H1 (cell line): ENCODE measurements around the gene CHRNG. TPM values are rescaled to one million over a fixed set of nuclear protein-coding genes. Genes with fewer than 3 reads are reported as not detected.
A peak's percentile ranks its signal among the peaks of the same experiment; 100 is the strongest.

Source experiments
- CTCF ChIA-PET: fragments of 300-600 bp; sonication (Branson Sonifier 250); formaldehyde crosslinking; loops from one replicate; lab custom pipeline; 2021; ENCODE audit not compliant: partially characterized antibody; lab: Charles Lee
- POLR2A ChIA-PET: fragments of 300-600 bp; sonication (Branson Sonifier 250); formaldehyde crosslinking; loops from one replicate; lab custom pipeline; 2021; ENCODE audit warnings: inconsistent platforms; ENCODE audit not compliant: partially characterized antibody; lab: Charles Lee
- DNase-seq, 2 experiments: peaks; one replicate each; pipeline versions ENCODE4 v3.0.0 to v3.0.0-alpha.2; 2010 to 2022; ENCODE audit warnings: low spot score in 2 of 2, low read depth in 1 of 2, mixed read lengths in 1 of 2
- FAIRE-seq: peaks from 2 replicates; lab custom pipeline; 2011; peaks lifted over from hg19 to GRCh38; lab: Jason Lieb, UNC
- H2AFZ ChIP-seq: 2 replicates; pipeline ENCODE4 v1.8.1; 2012; ENCODE audit warnings: low read length, inconsistent platforms
- H2AK5ac ChIP-seq: 2 replicates; pipeline ENCODE4 v1.6.1; 2013; ENCODE audit warnings: low read depth, low read length
- H2BK120ac ChIP-seq: replicated peaks from 2 replicates; pipeline ENCODE3; 2013; ENCODE audit warnings: low read depth, low read length, inconsistent platforms
- H2BK12ac ChIP-seq: 2 replicates; pipeline ENCODE4 v1.6.1; 2013; ENCODE audit warnings: low read depth, low read length
- H2BK15ac ChIP-seq: 2 replicates; pipeline ENCODE4 v1.6.1; 2013; ENCODE audit warnings: low read length
- H2BK20ac ChIP-seq: 2 replicates; pipeline ENCODE4 v1.6.1; 2013; ENCODE audit warnings: low read length
- H2BK5ac ChIP-seq: 2 replicates; pipeline ENCODE4 v1.6.1; 2013; ENCODE audit warnings: low read depth, low read length
- H3K14ac ChIP-seq: 2 replicates; pipeline ENCODE4 v1.6.1; 2013; ENCODE audit warnings: inconsistent platforms; ENCODE audit not compliant: insufficient read length
- H3K18ac ChIP-seq: 2 replicates; pipeline ENCODE4 v1.6.1; 2013; ENCODE audit warnings: low read length; ENCODE audit errors: extremely low read depth
- H3K23ac ChIP-seq: 2 replicates; pipeline ENCODE4 v1.6.1; 2013; ENCODE audit warnings: inconsistent platforms; ENCODE audit not compliant: insufficient read length
- H3K23me2 ChIP-seq: 2 replicates; pipeline ENCODE4 v1.6.1; 2013; ENCODE audit warnings: low read depth, low read length
- H3K27ac ChIP-seq: 2 replicates; pipeline ENCODE4 v1.6.1; 2011; ENCODE audit warnings: low read depth, low read length, inconsistent platforms
- H3K27me3 ChIP-seq, 4 experiments: replicated peaks in 1 of 4; 1 replicate in 1 of 4; 2 replicates in 3 of 4; pipeline versions ENCODE4 v1.6.1 to v1.8.1; 2011 to 2013; ENCODE audit warnings: low read length in 3 of 4, mild to moderate bottlenecking in 3 of 4, inconsistent platforms in 2 of 4, mixed read lengths in 2 of 4, moderate library complexity in 1 of 4; ENCODE audit not compliant: control insufficient read depth in 3 of 4, insufficient read depth in 3 of 4; ENCODE audit errors: extremely low read depth in 1 of 4
- H3K36me3 ChIP-seq, 4 experiments: 2 replicates each; pipeline versions ENCODE4 v1.6.1 to v1.8.1; 2011 to 2013; ENCODE audit warnings: mild to moderate bottlenecking in 4 of 4, low read length in 3 of 4, moderate library complexity in 2 of 4, control low read depth in 1 of 4, inconsistent platforms in 1 of 4; ENCODE audit not compliant: insufficient read depth in 4 of 4, control insufficient read depth in 2 of 4
- H3K4ac ChIP-seq: replicated peaks from 2 replicates; pipeline ENCODE3; 2013; ENCODE audit warnings: low read length, low read depth, mixed read lengths, inconsistent platforms; ENCODE audit not compliant: insufficient read length
- H3K4me1 ChIP-seq, 4 experiments: replicated peaks in 1 of 4; 1 replicate in 1 of 4; 2 replicates in 3 of 4; pipeline versions ENCODE4 v1.6.1 to v1.8.1; 2011 to 2013; ENCODE audit warnings: low read length in 3 of 4, inconsistent platforms in 2 of 4, mixed read lengths in 1 of 4; ENCODE audit not compliant: insufficient read depth in 4 of 4, control insufficient read depth in 3 of 4
- H3K4me2 ChIP-seq, 2 experiments: 2 replicates each; pipeline versions ENCODE4 v1.6.1 to v1.8.1; 2011 to 2013; ENCODE audit warnings: low read depth in 2 of 2, low read length in 2 of 2, control low read depth in 1 of 2, inconsistent platforms in 1 of 2, mild to moderate bottlenecking in 1 of 2; ENCODE audit not compliant: insufficient read depth in 1 of 2
- H3K4me3 ChIP-seq, 4 experiments: fragments of 200-600, 300-600 bp in 1 of 4; sonication (generic), shearing (Covaris generic), sonication (Bioruptor Twin) in 1 of 4; 2 replicates each; pipeline versions ENCODE4 v1.5.1 to v1.8.1; 2011 to 2016; ENCODE audit warnings: low read length in 4 of 4, low read depth in 3 of 4, control low read depth in 2 of 4, inconsistent platforms in 2 of 4, mild to moderate bottlenecking in 2 of 4, mixed read lengths in 1 of 4, moderate library complexity in 1 of 4; ENCODE audit not compliant: insufficient read depth in 2 of 4; ENCODE audit errors: extremely low read depth in 1 of 4
- H3K56ac ChIP-seq: replicated peaks from 2 replicates; pipeline ENCODE3; 2013; ENCODE audit warnings: low read depth, mild to moderate bottlenecking, mixed read lengths, low read length, inconsistent platforms; ENCODE audit not compliant: insufficient read length
- H3K79me1 ChIP-seq: 2 replicates; pipeline ENCODE4 v1.6.1; 2013; ENCODE audit warnings: low read depth, low read length, control low read depth
- H3K79me2 ChIP-seq, 2 experiments: 2 replicates each; pipeline versions ENCODE4 v1.6.1 to v1.8.1; 2012 to 2013; ENCODE audit warnings: low read length in 2 of 2, mild to moderate bottlenecking in 2 of 2, inconsistent platforms in 1 of 2; ENCODE audit not compliant: insufficient read depth in 2 of 2, control insufficient read depth in 1 of 2
- H3K9ac ChIP-seq, 4 experiments: replicated peaks in 1 of 4; 1 replicate in 1 of 4; 2 replicates in 3 of 4; pipeline versions ENCODE4 v1.6.1 to v1.8.1; 2011 to 2013; ENCODE audit warnings: low read depth in 3 of 4, low read length in 3 of 4, control low read depth in 2 of 4, mild to moderate bottlenecking in 2 of 4, moderate library complexity in 2 of 4, inconsistent platforms in 1 of 4; ENCODE audit errors: extremely low read depth in 1 of 4
- H3K9me3 ChIP-seq, 2 experiments: 2 replicates each; pipeline versions ENCODE4 v1.6.1 to v1.8.1; 2012 to 2013; ENCODE audit warnings: mild to moderate bottlenecking in 2 of 2, moderate library complexity in 2 of 2, control low read depth in 1 of 2, inconsistent platforms in 1 of 2, low read depth in 1 of 2, low read length in 1 of 2, mixed read lengths in 1 of 2; ENCODE audit not compliant: insufficient read depth in 2 of 2
- H4K20me1 ChIP-seq, 2 experiments: replicated peaks in 1 of 2; 2 replicates each; pipeline versions ENCODE3 to v1.8.1; 2011 to 2013; ENCODE audit warnings: inconsistent platforms in 2 of 2, low read length in 2 of 2, mild to moderate bottlenecking in 1 of 2; ENCODE audit not compliant: insufficient read depth in 2 of 2, control insufficient read depth in 1 of 2
- H4K5ac ChIP-seq: 2 replicates; pipeline ENCODE4 v1.6.1; 2013; ENCODE audit warnings: low read length, low read depth, mixed read lengths, inconsistent platforms; ENCODE audit not compliant: insufficient read length
- H4K8ac ChIP-seq: 2 replicates; pipeline ENCODE4 v1.8.0; 2013; ENCODE audit warnings: mild to moderate bottlenecking, moderate library complexity, low read length, inconsistent platforms; ENCODE audit not compliant: insufficient read depth; ENCODE audit errors: extremely low read depth
- H4K91ac ChIP-seq: replicated peaks from 2 replicates; pipeline ENCODE3; 2013; ENCODE audit warnings: low read length, mixed read lengths, inconsistent platforms; ENCODE audit not compliant: insufficient read length
- CEBPB ChIP-seq: IDR thresholded peaks from 2 replicates; pipeline ENCODE4 v1.6.1; 2012; ENCODE audit warnings: low read depth, low read length
- CHD1 ChIP-seq: IDR thresholded peaks from 2 replicates; pipeline ENCODE4 v1.6.1; 2012; ENCODE audit warnings: low read depth, low read length, improper control_type of control experiment
- EZH2 ChIP-seq: fragments of 200-600 bp; sonication (generic); IDR thresholded peaks from 2 replicates; pipeline ENCODE4 v1.7.1; 2012; ENCODE audit warnings: low read depth, mild to moderate bottlenecking, moderate library complexity, low read length, inconsistent platforms; ENCODE audit not compliant: severe bottlenecking
- KDM1A ChIP-seq: fragments of 200-600, 300-600 bp; sonication (generic); IDR thresholded peaks from 2 replicates; pipeline ENCODE4 v1.7.1; 2016; ENCODE audit warnings: mild to moderate bottlenecking, low read length, borderline replicate concordance
- NANOG ChIP-seq: IDR thresholded peaks from 2 replicates; pipeline ENCODE4 v1.6.1; 2011; ENCODE audit warnings: low read length, low read depth, mild to moderate bottlenecking, inconsistent platforms; ENCODE audit not compliant: insufficient read depth, poor library complexity, severe bottlenecking
- POLR2A ChIP-seq, 2 experiments: IDR thresholded peaks; 1 replicate in 1 of 2; 2 replicates in 1 of 2; pipeline ENCODE4 v1.6.1; 2011; ENCODE audit warnings: low read depth in 2 of 2, low read length in 2 of 2, mild to moderate bottlenecking in 2 of 2; ENCODE audit errors: control extremely low read depth in 1 of 2
- RNF2 ChIP-seq: fragments of 200-900, 300-1000 bp; sonication (generic); IDR thresholded peaks from 2 replicates; pipeline ENCODE4 v1.7.1; 2016; ENCODE audit warnings: borderline replicate concordance, low read depth, mild to moderate bottlenecking, antibody characterized with exemption, low read length; ENCODE audit not compliant: poor library complexity, severe bottlenecking; ENCODE audit errors: missing control alignments
- SIN3A ChIP-seq, 2 experiments: IDR thresholded peaks in 1 of 2; conservative IDR thresholded peaks in 1 of 2; 2 replicates each; pipeline ENCODE4 v1.6.1; 2011 to 2012; ENCODE audit warnings: low read length in 2 of 2, improper control_type of control experiment in 1 of 2, low read depth in 1 of 2, mild to moderate bottlenecking in 1 of 2
- TBP ChIP-seq: IDR thresholded peaks from 2 replicates; pipeline ENCODE4 v1.6.1; 2011; ENCODE audit warnings: low read depth, low read length, improper control_type of control experiment
- WGBS, 2 experiments: shearing (Covaris generic) in 1 of 2; methylation state at CpG; one replicate each; pipeline versions ENCODE4 v1.1.6 to v1.1.7; 2013 to 2015; ENCODE audit warnings: low lambda C conversion rate in 2 of 2, mixed read lengths in 2 of 2, inconsistent platforms in 1 of 2, low coverage in 1 of 2, missing lambda C conversion rate in 1 of 2; ENCODE audit not compliant: insufficient replicate concordance in 2 of 2, insufficient coverage in 1 of 2, insufficient read length in 1 of 2; ENCODE audit errors: extremely low coverage in 1 of 2, missing lambda C conversion rate in 1 of 2; 5-methylcytosine and 5-hydroxymethylcytosine counted together
- polyA plus RNA-seq, 7 experiments: library from polyadenylated mRNA; depleted of rRNA in 3 of 7; stranded (reverse) in 5 of 7; unstranded in 2 of 7; fragments of >200 nt in 5 of 7; fragments of 200-250 nt in 2 of 7; gene quantifications; 1 replicate in 5 of 7; 2 replicates in 1 of 7; 4 replicates in 1 of 7; pipeline versions ENCODE4 v1.2.1 to v1.2.3, GENCODE V29; 2011 to 2013; ENCODE audit warnings: missing spikeins in 2 of 7, mixed read lengths in 2 of 7
- total RNA-seq: library from RNA; stranded (reverse); fragmentation: NEBNext Ultra II Directional; extraction: Animal tissue kit (Norgen Biotek cat#: 25700); gene quantifications from 2 replicates; pipeline ENCODE4 v1.2.1, GENCODE V29; 2021

CHRNG gene
- total and polyA plus RNA-seq, 2 of the 8 experiments (the other 6 are each of a cell fraction or from before 2014, with no cell fraction given), result 0.05 TPM; not detected in 1

- H3K79me2 ChIP-seq, result no peaks in the 10 kb centered on the region
- H3K4me2 ChIP-seq, result peak overlapping the region in 1 of 2 experiments; percentile 100; a peak in 1 of 4 replicates
- no peak overlapping the region for H3K4ac ChIP-seq
- peaks cover 12% of the 10 kb centered on the region for H3K23me2 ChIP-seq
- H4K5ac ChIP-seq, result no peak overlapping the region
- peaks cover 0 to 27% (median 17%) of the 10 kb centered on the region in 4 experiments; a peak in 6 of 7 replicates for H3K4me1 ChIP-seq
- H3K18ac ChIP-seq, result no peak overlapping the region
- no peak overlapping the region for H4K8ac ChIP-seq
- H2AK5ac ChIP-seq, result no peak overlapping the region
- no peaks in the 10 kb centered on the region for H3K36me3 ChIP-seq
- ChIA-PET POLR2A (interaction anchor here (1.2 kb wide), 1 partner anchor 20 kb away, joined by 3 read pairs; no protein-coding TSS in a partner anchor), CTCF (interaction anchor here (1.9 to 10.8 kb wide), 2 partner anchors 15 to 17 kb away, joined by 4 to 176 read pairs; partner anchors contain the start of genes CHRND and PRSS56)
- H3K23ac ChIP-seq, result no peak overlapping the region
- no peaks in the 10 kb centered on the region for H3K79me1 ChIP-seq
- H3K9ac ChIP-seq, result no peak overlapping the region
- H3K27ac ChIP-seq, result no peak overlapping the region
- H3K14ac ChIP-seq, result no peak overlapping the region
- no peak overlapping the region for H3K56ac ChIP-seq
- H2BK120ac ChIP-seq, result no peak overlapping the region
- no peak overlapping the region for H3K4me3 ChIP-seq
- peak; percentile 57 for FAIRE-seq
- WGBS, 2 experiments, result 61% methylated on average over 2 of the region's 2 CpGs; no CpG with 5 or more reads in 1 of the 2 experiments
- no peak overlapping the region for H2AFZ ChIP-seq
- no peak overlapping the region for H2BK5ac ChIP-seq
- H4K91ac ChIP-seq, result no peak overlapping the region
- no peak for DNase-seq
- H2BK20ac ChIP-seq, result no peak overlapping the region
- peaks cover 0 to 2% of the 10 kb centered on the region in 2 experiments for H4K20me1 ChIP-seq
- H3K9me3 ChIP-seq, result no peaks in the 10 kb centered on the region
- H3K27me3 ChIP-seq, result peaks cover 15 to 48% (median 43%) of the 10 kb centered on the region in 4 experiments
- TF ChIP-seq TBP (no peak), SIN3A (conservative IDR thresholded peaks at IDR 0.05 in 1 of 2, IDR thresholded peaks at IDR 0.05 in 1 of 2; ENCODE audit: low read depth in 1 of 2, low read length in 2 of 2) (0 out of 4 replicates have a peak, but pooled peaks of 1 of the 2 experiments have one; percentile 42), RNF2 (no peak), EZH2 (no peak), CEBPB (no peak), POLR2A (IDR thresholded peaks at IDR 0.05; ENCODE audit: control extremely low read depth in 1 of 2, low read depth in 2 of 2, low read length in 2 of 2) (no peak), NANOG (peak; percentile 51), KDM1A (peak; percentile 36; the same call in 1 of the 2 replicates), CHD1 (no peak)
- TF ChIP-seq, all 59 proteins: peak for 3
- no peak overlapping the region for H2BK15ac ChIP-seq
- H2BK12ac ChIP-seq, result no peak overlapping the region; the same call in 1 of the 2 replicates
Observed at GRCh38 chr2:232504438-232504837, 35.1 kb upstream of the CHRNG start.
